GM23338 (cell line): Measurements from ENCODE around the gene UBA1. TPM values are rescaled to one million over a fixed set of nuclear protein-coding genes. Genes with fewer than 3 reads are reported as not detected.

Experiments used
- ATAC-seq: fragments of 200-7000 bp; cut with Tn5 transposase; 3 replicates; pipeline ENCODE4 v1.9.1; 2020
- DNase-seq: peaks from one replicate; pipeline ENCODE4 v3.0.0-alpha.2; 2015; ENCODE audit warnings: low spot score
- H2AFZ ChIP-seq: fragments of 200-600 bp; sonication (generic); 2 replicates; pipeline ENCODE4 v1.8.0; 2016; ENCODE audit warnings: antibody characterized with exemption, mild to moderate bottlenecking, moderate library complexity
- H3F3A ChIP-seq: fragments of 200-600 bp; sonication (generic); replicated peaks from 2 replicates; pipeline ENCODE4 v1.8.0; 2017; ENCODE audit warnings: antibody characterized with exemption, mixed run types, low read depth
- H3K27ac ChIP-seq: fragments of 200-600 bp; sonication (generic); 2 replicates; pipeline ENCODE4 v1.6.1; 2016; ENCODE audit warnings: low read depth
- H3K27me3 ChIP-seq: fragments of 200-600 bp; sonication (generic); 2 replicates; pipeline ENCODE4 v1.8.0; 2016; ENCODE audit warnings: mild to moderate bottlenecking, mixed run types, moderate library complexity; ENCODE audit not compliant: insufficient read depth
- H3K36me3 ChIP-seq: fragments of 200-600 bp; sonication (generic); 2 replicates; pipeline ENCODE4 v1.8.0; 2016; ENCODE audit warnings: mild to moderate bottlenecking; ENCODE audit not compliant: insufficient read depth
- H3K4me1 ChIP-seq: fragments of 200-600 bp; sonication (generic); 2 replicates; pipeline ENCODE4 v1.8.0; 2016; ENCODE audit warnings: mild to moderate bottlenecking, moderate library complexity; ENCODE audit not compliant: insufficient read depth
- H3K4me2 ChIP-seq: fragments of 200-600 bp; sonication (generic); 2 replicates; pipeline ENCODE4 v1.7.1; 2017; ENCODE audit warnings: mixed run types
- H3K4me3 ChIP-seq: fragments of 200-600 bp; sonication (generic); 2 replicates; pipeline ENCODE4 v1.6.1; 2016; ENCODE audit warnings: mixed run types
- H3K79me2 ChIP-seq: fragments of 200-600 bp; sonication (generic); replicated peaks from 2 replicates; pipeline ENCODE4 v1.8.0; 2017; ENCODE audit warnings: mild to moderate bottlenecking; ENCODE audit not compliant: insufficient read depth
- H3K9me2 ChIP-seq: fragments of 200-600 bp; sonication (generic); 2 replicates; pipeline ENCODE4 v1.8.0; 2017; ENCODE audit not compliant: insufficient read depth
- H4K20me1 ChIP-seq: fragments of 200-600 bp; sonication (generic); replicated peaks from 2 replicates; pipeline ENCODE4 v1.8.0; 2017; ENCODE audit warnings: mild to moderate bottlenecking; ENCODE audit not compliant: insufficient read depth
- H3K27ac Mint-ChIP-seq: 2 replicates; pipeline ENCODE4 v1.8.0; 2020; ENCODE audit warnings: inconsistent platforms, mild to moderate bottlenecking, moderate library complexity, mixed read lengths
- H3K27me3 Mint-ChIP-seq: 3 replicates; pipeline ENCODE4 v1.8.0; 2022; ENCODE audit warnings: low read depth, mild to moderate bottlenecking, moderate library complexity, mixed read lengths, inconsistent platforms; ENCODE audit not compliant: insufficient read depth, poor library complexity
- H3K36me3 Mint-ChIP-seq: 3 replicates; pipeline ENCODE4 v1.8.0; 2021; ENCODE audit warnings: low read depth, mild to moderate bottlenecking, inconsistent platforms, moderate library complexity, mixed read lengths
- H3K4me1 Mint-ChIP-seq: 3 replicates; pipeline ENCODE4 v1.8.0; 2020; ENCODE audit warnings: mild to moderate bottlenecking, inconsistent platforms, mixed read lengths
- H3K4me3 Mint-ChIP-seq: 3 replicates; pipeline ENCODE4 v1.8.0; 2021; ENCODE audit warnings: moderate library complexity, mild to moderate bottlenecking, inconsistent platforms, mixed read lengths
- H3K9me3 Mint-ChIP-seq: 3 replicates; pipeline ENCODE4 v1.8.0; 2020; ENCODE audit warnings: moderate library complexity, mild to moderate bottlenecking, inconsistent platforms, mixed read lengths
- CREB1 ChIP-seq: fragments of 250-450 bp; sonication (Bioruptor Pico); IDR thresholded peaks from 2 replicates; pipeline ENCODE4 v1.5.0; 2020; ENCODE audit warnings: low read depth, mild to moderate bottlenecking, moderate library complexity
- CTCF ChIP-seq, 2 experiments: fragments of 200-600 bp in 1 of 2; sonication (generic) in 1 of 2; conservative IDR thresholded peaks; 2 replicates each; pipeline versions ENCODE4 v1.5.1 to v1.6.1; 2016 to 2017; ENCODE audit warnings: antibody characterized with exemption in 2 of 2, low read depth in 2 of 2, mild to moderate bottlenecking in 2 of 2, moderate library complexity in 1 of 2
- ETS1 ChIP-seq: IDR thresholded peaks from 2 replicates; pipeline ENCODE4 v1.6.1; 2016; ENCODE audit warnings: antibody characterized with exemption
- EZH2 ChIP-seq: fragments of 200-600 bp; sonication (generic); IDR thresholded peaks from one replicate; pipeline ENCODE4 v1.8.0; 2017; ENCODE audit warnings: antibody characterized with exemption, mild to moderate bottlenecking, low read depth; ENCODE audit not compliant: unreplicated experiment
- EZH2phosphoT487 ChIP-seq: fragments of 200-600 bp; sonication (generic); IDR thresholded peaks from one replicate; pipeline ENCODE4 v1.8.1; 2018; ENCODE audit warnings: antibody characterized with exemption; ENCODE audit not compliant: unreplicated experiment
- JUNB ChIP-seq: IDR thresholded peaks from one replicate; pipeline ENCODE4 v1.6.1; 2016; ENCODE audit warnings: antibody characterized with exemption; ENCODE audit not compliant: unreplicated experiment
- NANOG ChIP-seq: IDR thresholded peaks from 2 replicates; pipeline ENCODE4 v1.6.1; 2016; ENCODE audit warnings: antibody characterized with exemption, borderline replicate concordance
- POLR2AphosphoS5 ChIP-seq: IDR thresholded peaks from 2 replicates; pipeline ENCODE4 v1.6.1; 2016; ENCODE audit warnings: antibody characterized with exemption, low read depth
- ZNF114 ChIP-seq: fragments of 250-450 bp; sonication (Bioruptor Pico); IDR thresholded peaks from 2 replicates; pipeline ENCODE4 v1.5.0; 2020; ENCODE audit warnings: mild to moderate bottlenecking, moderate library complexity
- ZNF331 ChIP-seq: fragments of 250-450 bp; sonication (Bioruptor Pico); IDR thresholded peaks from 2 replicates; pipeline ENCODE4 v1.5.0; 2020; ENCODE audit warnings: low read depth, mild to moderate bottlenecking, moderate library complexity
- ZNF462 ChIP-seq: fragments of 250-450 bp; sonication (Bioruptor Pico); IDR thresholded peaks from 2 replicates; pipeline ENCODE4 v1.5.0; 2020; ENCODE audit warnings: mild to moderate bottlenecking, moderate library complexity
- polyA plus RNA-seq: library from polyadenylated mRNA; unstranded; fragments of >200 nt; fragmentation: Nextera tagmentation; extraction: Ambion mirVana; gene quantifications from 2 replicates; pipeline ENCODE4 v1.2.1, GENCODE V29; 2016
- total RNA-seq: library from RNA; depleted of rRNA; stranded (reverse); fragments of >200 nt; shearing (Covaris generic); gene quantifications from 2 replicates; pipeline ENCODE4 v1.2.3, GENCODE V29; 2014

UBA1 gene
- total and polyA plus RNA-seq, 2 experiments from 2014 or later, result 104 to 377 TPM

DNA sequence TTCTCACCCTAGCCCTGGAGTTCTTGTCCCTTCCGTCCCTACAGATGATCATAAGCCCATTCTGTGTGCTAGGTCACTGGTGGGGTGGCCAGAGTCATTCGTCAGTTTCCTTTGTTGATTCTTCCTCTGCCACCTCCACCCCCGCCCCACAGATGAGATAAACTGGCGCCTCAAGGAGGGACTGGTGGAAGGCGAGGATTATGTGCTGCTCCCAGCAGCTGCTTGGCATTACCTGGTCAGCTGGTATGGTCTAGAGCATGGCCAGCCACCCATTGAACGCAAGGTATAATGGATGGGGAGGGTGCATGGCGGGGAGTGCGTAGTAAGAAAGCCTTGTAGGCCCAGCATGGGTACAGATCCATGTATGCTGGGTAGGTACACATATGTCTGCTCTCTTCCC is 45.6 kb downstream of the UBA1 start:
- no peaks in the 10 kb centered on the region for H3K36me3 ChIP-seq

More for the DNA sequence above, 45.6 kb downstream of the UBA1 start:
- H2AFZ ChIP-seq, result no peak overlapping the region
- Mint-ChIP-seq H3K9me3 (no peaks in the 10 kb centered on the region), H3K4me3 (no peak overlapping the region), H3K27me3 (peaks cover 4% of the 10 kb centered on the region), H3K27ac (no peak overlapping the region), H3K36me3 (peaks cover 37% of the 10 kb centered on the region), H3K4me1 (peaks cover 10% of the 10 kb centered on the region; the same call in 2 of the 3 replicates)
- no peaks in the 10 kb centered on the region for H3F3A ChIP-seq
- no peak for DNase-seq
- no peaks in the 10 kb centered on the region for H4K20me1 ChIP-seq
- H3K27ac ChIP-seq, result no peak overlapping the region
- H3K4me1 ChIP-seq, result peaks cover 4% of the 10 kb centered on the region
- no peaks in the 10 kb centered on the region for H3K27me3 ChIP-seq
- peaks cover 45% of the 10 kb centered on the region for H3K79me2 ChIP-seq
- no peak for ATAC-seq
- no peaks in the 10 kb centered on the region for H3K9me2 ChIP-seq
- no peak overlapping the region for H3K4me2 ChIP-seq
- no peak overlapping the region for H3K4me3 ChIP-seq
- TF ChIP-seq NANOG (no peak), JUNB (no peak), POLR2AphosphoS5 (no peak), ZNF462 (CRISPR knock-in tag) (no peak), ETS1 (no peak), CTCF (conservative IDR thresholded peaks at IDR 0.05; ENCODE audit: low read depth in 2 of 2) (no peak), EZH2 (no peak), ZNF114 (CRISPR knock-in tag) (no peak), ZNF331 (CRISPR knock-in tag) (no peak), EZH2phosphoT487 (no peak), CREB1 (CRISPR knock-in tag) (no peak)
